Parathyroid adenoma (tissue), 2 donors: ENCODE measurements around the gene SRGAP1.

Experiments
- H2AFZ ChIP-seq: fragments of 300-600 bp; sonication (generic); one replicate; pipeline ENCODE4 v1.7.0; 2017; ENCODE audit warnings: antibody characterized with exemption, mild to moderate bottlenecking
- H3K27ac ChIP-seq: fragments of 300-600 bp; sonication (generic); one replicate; pipeline ENCODE4 v1.7.0; 2017
- H3K27me3 ChIP-seq: fragments of 300-600 bp; sonication (generic); one replicate; pipeline ENCODE4 v1.7.0; 2017; ENCODE audit warnings: low read length; ENCODE audit not compliant: control insufficient read depth, insufficient read depth
- H3K36me3 ChIP-seq: fragments of 300-600 bp; sonication (generic); one replicate; pipeline ENCODE4 v1.7.0; 2017; ENCODE audit warnings: low read length; ENCODE audit not compliant: control insufficient read depth, insufficient read depth
- H3K4me1 ChIP-seq: fragments of 300-600 bp; sonication (generic); one replicate; pipeline ENCODE4 v1.7.0; 2017; ENCODE audit warnings: control low read depth
- H3K4me2 ChIP-seq: fragments of 300-600 bp; sonication (generic); one replicate; pipeline ENCODE4 v1.7.0; 2017; ENCODE audit warnings: low read length
- H3K4me3 ChIP-seq: fragments of 300-600 bp; sonication (generic); one replicate; pipeline ENCODE4 v1.7.0; 2017; ENCODE audit warnings: low read depth, low read length
- H3K79me2 ChIP-seq: fragments of 300-600 bp; sonication (generic); one replicate; pipeline ENCODE4 v1.7.0; 2017; ENCODE audit warnings: control low read depth
- H3K9ac ChIP-seq: fragments of 300-600 bp; sonication (generic); one replicate; pipeline ENCODE4 v1.7.0; 2017; ENCODE audit warnings: mild to moderate bottlenecking
- H3K9me3 ChIP-seq: fragments of 300-600 bp; sonication (generic); one replicate; pipeline ENCODE4 v1.7.0; 2017; ENCODE audit warnings: low read length; ENCODE audit not compliant: control insufficient read depth
- CTCF ChIP-seq: fragments of 300-600 bp; sonication (generic); IDR thresholded peaks from one replicate; pipeline ENCODE4 v1.7.0; 2017; ENCODE audit warnings: antibody characterized with exemption, mild to moderate bottlenecking
- donor health status: primary hyperparathyroidism.

The SRGAP1 gene

GRCh38 chr12:64092507-64093196, 248.2 kb downstream of the SRGAP1 start:
- no peaks in the 10 kb centered on the region for H3K9me3 ChIP-seq
- no peaks in the 10 kb centered on the region for H3K79me2 ChIP-seq
- no peak overlapping the region for H3K27ac ChIP-seq
- no peak for TF ChIP-seq CTCF
- H3K4me1 ChIP-seq = peaks cover 9% of the 10 kb centered on the region
- H3K36me3 ChIP-seq = no peaks in the 10 kb centered on the region
- H3K4me3 ChIP-seq = no peak overlapping the region
- H3K4me2 ChIP-seq = no peak overlapping the region
- no peak overlapping the region for H3K9ac ChIP-seq
- H3K27me3 ChIP-seq = no peaks in the 10 kb centered on the region
- H2AFZ ChIP-seq = no peak overlapping the region

- H3K27me3 ChIP-seq = no peaks in the 10 kb centered on the region
- peaks cover 3% of the 10 kb centered on the region for H3K4me1 ChIP-seq
- no peak overlapping the region for H3K4me3 ChIP-seq
- H3K27ac ChIP-seq = no peak overlapping the region
- no peak overlapping the region for H2AFZ ChIP-seq
- no peak overlapping the region for H3K4me2 ChIP-seq
- TF ChIP-seq CTCF = no peak
- H3K9ac ChIP-seq = no peak overlapping the region
- H3K79me2 ChIP-seq = no peaks in the 10 kb centered on the region
- no peaks in the 10 kb centered on the region for H3K36me3 ChIP-seq
- no peaks in the 10 kb centered on the region for H3K9me3 ChIP-seq
Measured at GRCh38 chr12:64093689-64094088, 249.2 kb downstream of the SRGAP1 start.

GRCh38 chr12:64097366-64098105, 253.0 kb downstream of the SRGAP1 start:
- Histone ChIP-seq H3K9me3 (no peaks in the 10 kb centered on the region), H3K36me3 (no peaks in the 10 kb centered on the region), H3K4me1 (no peaks in the 10 kb centered on the region), H3K4me3 (no peak overlapping the region), H2AFZ (no peak overlapping the region), H3K27me3 (no peaks in the 10 kb centered on the region), H3K9ac (no peak overlapping the region), H3K79me2 (no peaks in the 10 kb centered on the region), H3K4me2 (no peak overlapping the region), H3K27ac (no peak overlapping the region)
- no peak for TF ChIP-seq CTCF

GRCh38 chr12:64098709-64099354, 254.3 kb downstream of the SRGAP1 start:
- H3K27me3 ChIP-seq = no peaks in the 10 kb centered on the region
- H3K4me3 ChIP-seq = no peak overlapping the region
- H3K79me2 ChIP-seq = no peaks in the 10 kb centered on the region
- H3K4me1 ChIP-seq = no peaks in the 10 kb centered on the region
- H3K4me2 ChIP-seq = no peak overlapping the region
- H3K9ac ChIP-seq = no peak overlapping the region
- no peak overlapping the region for H3K27ac ChIP-seq
- H3K9me3 ChIP-seq = no peaks in the 10 kb centered on the region
- H3K36me3 ChIP-seq = no peaks in the 10 kb centered on the region
- no peak for TF ChIP-seq CTCF
- no peak overlapping the region for H2AFZ ChIP-seq
